Measurements from ENCODE around the gene HIPK3. TPM values are rescaled to one million over a fixed set of nuclear protein-coding genes. Genes with fewer than 3 reads are reported as not detected.
"Not testable (repeated sequence)": the region's sequence is repeated elsewhere in the genome, so short reads cannot be mapped to it uniquely, and the experiment has no call there.

HIPK3 gene
- polyA plus RNA-seq, 1 donor from 2014 or later: 25.5 TPM

DNA sequence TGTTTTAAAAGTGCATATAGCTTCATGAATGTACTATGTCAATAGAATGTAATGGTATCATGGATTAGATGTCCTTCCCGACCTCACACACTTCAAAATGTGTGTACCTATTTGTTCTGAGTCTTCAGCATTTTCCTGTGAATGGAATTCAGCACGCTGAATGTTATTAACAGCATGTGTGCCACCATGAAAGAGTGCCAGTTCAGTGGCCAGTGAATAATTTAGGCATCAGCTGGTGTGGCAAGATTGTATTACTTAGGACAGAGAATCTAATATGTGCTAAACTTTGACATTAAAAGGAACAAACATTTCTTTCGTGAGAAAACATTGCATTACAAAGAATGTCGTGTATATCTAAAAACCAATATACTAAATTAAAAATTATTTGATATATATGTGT lies 46.4 kb downstream of the HIPK3 start:
- no peak overlapping the region for H3K9ac ChIP-seq (ENCODE audit: low read length)
- TF ChIP-seq SMC3 (conservative IDR thresholded peaks at IDR 0.05; ENCODE audit: poor library complexity) (no peak), TAF1 (IDR thresholded peaks at IDR 0.05; ENCODE audit: low read depth) (no peak), RAD21 (conservative IDR thresholded peaks at IDR 0.05) (no peak), POLR2AphosphoS5 (IDR thresholded peaks at IDR 0.05) (no peak), EP300 (conservative IDR thresholded peaks at IDR 0.05; ENCODE audit: poor library complexity, severe bottlenecking) (no peak), REST (IDR thresholded peaks at IDR 0.05; ENCODE audit: borderline replicate concordance) (no peak), EZH2 (IDR thresholded peaks at IDR 0.05; ENCODE audit: borderline replicate concordance, insufficient read depth, low read length, poor library complexity, severe bottlenecking) (no peak)
- TF ChIP-seq, protein P1, sequence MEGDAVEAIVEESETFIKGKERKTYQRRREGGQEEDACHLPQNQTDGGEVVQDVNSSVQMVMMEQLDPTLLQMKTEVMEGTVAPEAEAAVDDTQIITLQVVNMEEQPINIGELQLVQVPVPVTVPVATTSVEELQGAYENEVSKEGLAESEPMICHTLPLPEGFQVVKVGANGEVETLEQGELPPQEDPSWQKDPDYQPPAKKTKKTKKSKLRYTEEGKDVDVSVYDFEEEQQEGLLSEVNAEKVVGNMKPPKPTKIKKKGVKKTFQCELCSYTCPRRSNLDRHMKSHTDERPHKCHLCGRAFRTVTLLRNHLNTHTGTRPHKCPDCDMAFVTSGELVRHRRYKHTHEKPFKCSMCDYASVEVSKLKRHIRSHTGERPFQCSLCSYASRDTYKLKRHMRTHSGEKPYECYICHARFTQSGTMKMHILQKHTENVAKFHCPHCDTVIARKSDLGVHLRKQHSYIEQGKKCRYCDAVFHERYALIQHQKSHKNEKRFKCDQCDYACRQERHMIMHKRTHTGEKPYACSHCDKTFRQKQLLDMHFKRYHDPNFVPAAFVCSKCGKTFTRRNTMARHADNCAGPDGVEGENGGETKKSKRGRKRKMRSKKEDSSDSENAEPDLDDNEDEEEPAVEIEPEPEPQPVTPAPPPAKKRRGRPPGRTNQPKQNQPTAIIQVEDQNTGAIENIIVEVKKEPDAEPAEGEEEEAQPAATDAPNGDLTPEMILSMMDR (IDR thresholded peaks at IDR 0.05; ENCODE audit: poor library complexity, severe bottlenecking): no peak
- no peak overlapping the region for H3K4me2 ChIP-seq (ENCODE audit: low read length)
- no peaks in the 10 kb centered on the region for H3K36me3 ChIP-seq (ENCODE audit: insufficient read depth, low read length)
- peaks cover under 1% of the 10 kb centered on the region for H3K9me3 ChIP-seq (ENCODE audit: low read length)
- no peaks in the 10 kb centered on the region for H3K27me3 ChIP-seq (ENCODE audit: insufficient read depth, low read depth, low read length)
- H3K9me2 ChIP-seq (ENCODE audit: insufficient read depth, low read length): no peaks in the 10 kb centered on the region
- no peak overlapping the region for H3K4me3 ChIP-seq (ENCODE audit: low read length)
- H3F3A ChIP-seq (ENCODE audit: insufficient read depth, low read length, poor library complexity, severe bottlenecking): no peaks in the 10 kb centered on the region
- H4K20me1 ChIP-seq (ENCODE audit: insufficient read depth): no peaks in the 10 kb centered on the region
- H3K27ac ChIP-seq (ENCODE audit: low read length): no peak overlapping the region
- no peak overlapping the region for H2AFZ ChIP-seq (ENCODE audit: low read depth, low read length)
- H3K79me2 ChIP-seq (replicated peaks; ENCODE audit: insufficient read depth, low read length): no peaks in the 10 kb centered on the region

- H3K4me3 ChIP-seq (ENCODE audit: low read length); H3K9me2 ChIP-seq (ENCODE audit: insufficient read depth, low read length); H3K9me3 ChIP-seq (ENCODE audit: low read length); H3K4me2 ChIP-seq (ENCODE audit: low read length); H3K9ac ChIP-seq (ENCODE audit: low read length); H3F3A ChIP-seq (ENCODE audit: insufficient read depth, low read length, poor library complexity, severe bottlenecking); H4K20me1 ChIP-seq (ENCODE audit: insufficient read depth); H2AFZ ChIP-seq (ENCODE audit: low read depth, low read length); H3K79me2 ChIP-seq (replicated peaks; ENCODE audit: insufficient read depth, low read length); H3K36me3 ChIP-seq (ENCODE audit: insufficient read depth, low read length); H3K27me3 ChIP-seq (ENCODE audit: insufficient read depth, low read depth, low read length); H3K27ac ChIP-seq (ENCODE audit: low read length): not testable (repeated sequence)
Observed at GRCh38 chr11:33306821-33307220, 49.6 kb downstream of the HIPK3 start.

DNA sequence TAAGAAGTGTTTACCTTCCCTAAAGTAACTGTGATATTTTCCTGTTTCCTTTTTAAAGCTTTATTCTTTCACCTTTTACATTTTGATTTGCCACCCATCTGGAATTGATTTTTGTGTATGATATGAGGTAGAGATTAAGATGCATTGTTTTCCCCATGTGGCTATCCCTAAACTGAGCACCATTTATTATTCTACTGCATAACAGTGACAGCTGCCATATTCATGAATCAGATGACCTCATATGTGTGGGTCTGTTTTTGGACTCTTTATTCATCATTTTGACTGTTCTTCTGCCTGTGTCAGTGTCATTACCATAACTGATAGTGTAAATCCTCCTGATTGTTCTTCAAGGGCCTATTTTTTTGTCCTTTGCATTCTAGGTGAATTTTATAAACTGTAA lies 50.8 kb downstream of the HIPK3 start:
- Histone ChIP-seq H2AFZ (ENCODE audit: low read depth, low read length) (no peak overlapping the region), H3F3A (ENCODE audit: insufficient read depth, low read length, poor library complexity, severe bottlenecking) (no peaks in the 10 kb centered on the region), H3K79me2 (replicated peaks; ENCODE audit: insufficient read depth, low read length) (peaks cover 5% of the 10 kb centered on the region), H3K4me2 (ENCODE audit: low read length) (no peak overlapping the region), H3K4me3 (ENCODE audit: low read length) (no peak overlapping the region), H3K9ac (ENCODE audit: low read length) (no peak overlapping the region), H3K27me3 (ENCODE audit: insufficient read depth, low read depth, low read length) (no peaks in the 10 kb centered on the region), H3K9me2 (ENCODE audit: insufficient read depth, low read length) (no peaks in the 10 kb centered on the region), H3K27ac (ENCODE audit: low read length) (no peak overlapping the region), H3K9me3 (ENCODE audit: low read length) (no peaks in the 10 kb centered on the region), H3K36me3 (ENCODE audit: insufficient read depth, low read length) (no peaks in the 10 kb centered on the region), H4K20me1 (ENCODE audit: insufficient read depth) (no peaks in the 10 kb centered on the region)
- no peak for TF ChIP-seq RAD21 (conservative IDR thresholded peaks at IDR 0.05)
- TF ChIP-seq MXI1 (conservative IDR thresholded peaks at IDR 0.05; ENCODE audit: poor library complexity, severe bottlenecking): no peak
- TF ChIP-seq REST (IDR thresholded peaks at IDR 0.05; ENCODE audit: borderline replicate concordance): no peak
- no peak for TF ChIP-seq TAF1 (IDR thresholded peaks at IDR 0.05; ENCODE audit: low read depth)
- no peak for TF ChIP-seq POLR2AphosphoS5 (IDR thresholded peaks at IDR 0.05)
- TF ChIP-seq, protein P1 (IDR thresholded peaks at IDR 0.05; ENCODE audit: poor library complexity, severe bottlenecking): no peak
- no peak for TF ChIP-seq EZH2 (IDR thresholded peaks at IDR 0.05; ENCODE audit: borderline replicate concordance, insufficient read depth, low read length, poor library complexity, severe bottlenecking)
- no peak for TF ChIP-seq EP300 (conservative IDR thresholded peaks at IDR 0.05; ENCODE audit: poor library complexity, severe bottlenecking)
- TF ChIP-seq SMC3 (conservative IDR thresholded peaks at IDR 0.05; ENCODE audit: poor library complexity): no peak

Measured in neural cell (in vitro differentiated cells).